LNCAP (cell line): ENCODE data around the gene ARID1A.

Source experiments
- TF ChIP-seq, protein P1 (sequence below): fragments of 450-650 bp; IDR thresholded peaks from 2 replicates; pipeline ENCODE4 v1.5.1; 2017; ENCODE audit warnings: mild to moderate bottlenecking

Gene ARID1A

DNA sequence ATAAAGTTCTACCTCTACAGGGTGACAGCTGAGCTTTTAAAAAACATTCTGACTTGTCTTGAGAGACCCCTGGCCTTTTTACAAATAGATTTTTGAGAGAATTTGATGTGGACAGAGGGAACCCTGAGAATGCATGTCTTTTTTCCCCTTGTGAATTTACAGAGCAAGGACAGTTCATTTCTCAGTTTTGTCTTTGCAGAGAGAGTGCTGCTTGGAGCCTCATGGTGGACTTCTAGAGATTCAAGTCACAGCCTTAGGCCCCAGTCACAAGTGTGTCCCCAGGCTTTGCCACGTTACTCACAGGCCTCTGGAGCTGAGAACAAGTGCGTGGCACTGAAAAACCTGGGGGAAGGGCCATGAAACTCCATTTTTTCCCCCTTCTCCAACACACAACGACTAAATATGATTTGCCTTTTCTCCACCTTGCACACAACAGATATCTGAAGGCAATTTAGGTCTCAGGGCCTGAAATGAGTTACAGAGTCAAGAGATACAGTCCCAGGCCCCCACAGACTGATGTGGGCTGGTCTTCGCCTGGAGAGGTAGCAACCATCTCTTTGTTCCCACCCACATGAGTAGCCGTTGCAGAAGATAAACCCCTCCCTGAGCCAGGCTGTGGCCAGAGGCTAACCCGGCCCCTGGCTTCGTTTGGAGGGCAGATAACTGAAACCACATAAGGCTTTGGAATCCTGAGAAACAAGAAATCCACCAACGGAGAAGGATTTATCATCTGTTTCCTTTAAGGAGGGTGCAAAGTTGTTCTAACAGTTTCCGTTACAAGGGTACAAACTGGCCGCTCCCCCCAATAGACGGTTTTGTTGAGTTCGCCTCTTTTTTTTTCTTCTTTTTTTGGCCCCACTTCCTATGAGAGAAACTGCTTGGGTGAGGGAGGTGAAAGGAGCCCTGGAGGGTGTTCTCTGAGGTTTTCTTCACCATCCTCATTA is 90.9 kb downstream of the ARID1A start:
- TF ChIP-seq, protein P1, sequence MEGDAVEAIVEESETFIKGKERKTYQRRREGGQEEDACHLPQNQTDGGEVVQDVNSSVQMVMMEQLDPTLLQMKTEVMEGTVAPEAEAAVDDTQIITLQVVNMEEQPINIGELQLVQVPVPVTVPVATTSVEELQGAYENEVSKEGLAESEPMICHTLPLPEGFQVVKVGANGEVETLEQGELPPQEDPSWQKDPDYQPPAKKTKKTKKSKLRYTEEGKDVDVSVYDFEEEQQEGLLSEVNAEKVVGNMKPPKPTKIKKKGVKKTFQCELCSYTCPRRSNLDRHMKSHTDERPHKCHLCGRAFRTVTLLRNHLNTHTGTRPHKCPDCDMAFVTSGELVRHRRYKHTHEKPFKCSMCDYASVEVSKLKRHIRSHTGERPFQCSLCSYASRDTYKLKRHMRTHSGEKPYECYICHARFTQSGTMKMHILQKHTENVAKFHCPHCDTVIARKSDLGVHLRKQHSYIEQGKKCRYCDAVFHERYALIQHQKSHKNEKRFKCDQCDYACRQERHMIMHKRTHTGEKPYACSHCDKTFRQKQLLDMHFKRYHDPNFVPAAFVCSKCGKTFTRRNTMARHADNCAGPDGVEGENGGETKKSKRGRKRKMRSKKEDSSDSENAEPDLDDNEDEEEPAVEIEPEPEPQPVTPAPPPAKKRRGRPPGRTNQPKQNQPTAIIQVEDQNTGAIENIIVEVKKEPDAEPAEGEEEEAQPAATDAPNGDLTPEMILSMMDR = no peak

DNA sequence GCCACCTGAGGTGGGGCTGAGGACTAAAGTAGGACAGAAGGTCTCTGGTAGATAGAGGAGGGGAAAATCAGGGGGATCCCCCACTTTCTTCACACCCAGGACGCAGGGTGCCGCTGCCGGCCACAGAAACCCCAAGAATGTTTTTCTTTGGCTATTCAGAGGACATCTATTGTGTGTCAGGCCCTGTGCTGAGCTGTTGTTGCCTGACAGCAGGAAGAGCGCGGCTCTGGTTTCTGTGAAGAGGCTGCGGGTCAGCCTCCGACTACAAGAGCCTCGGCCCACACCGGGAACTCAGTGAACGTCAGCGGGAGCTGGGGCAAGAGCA is 91.5 kb downstream of the ARID1A start:
- TF ChIP-seq, protein P1 = no peak

DNA sequence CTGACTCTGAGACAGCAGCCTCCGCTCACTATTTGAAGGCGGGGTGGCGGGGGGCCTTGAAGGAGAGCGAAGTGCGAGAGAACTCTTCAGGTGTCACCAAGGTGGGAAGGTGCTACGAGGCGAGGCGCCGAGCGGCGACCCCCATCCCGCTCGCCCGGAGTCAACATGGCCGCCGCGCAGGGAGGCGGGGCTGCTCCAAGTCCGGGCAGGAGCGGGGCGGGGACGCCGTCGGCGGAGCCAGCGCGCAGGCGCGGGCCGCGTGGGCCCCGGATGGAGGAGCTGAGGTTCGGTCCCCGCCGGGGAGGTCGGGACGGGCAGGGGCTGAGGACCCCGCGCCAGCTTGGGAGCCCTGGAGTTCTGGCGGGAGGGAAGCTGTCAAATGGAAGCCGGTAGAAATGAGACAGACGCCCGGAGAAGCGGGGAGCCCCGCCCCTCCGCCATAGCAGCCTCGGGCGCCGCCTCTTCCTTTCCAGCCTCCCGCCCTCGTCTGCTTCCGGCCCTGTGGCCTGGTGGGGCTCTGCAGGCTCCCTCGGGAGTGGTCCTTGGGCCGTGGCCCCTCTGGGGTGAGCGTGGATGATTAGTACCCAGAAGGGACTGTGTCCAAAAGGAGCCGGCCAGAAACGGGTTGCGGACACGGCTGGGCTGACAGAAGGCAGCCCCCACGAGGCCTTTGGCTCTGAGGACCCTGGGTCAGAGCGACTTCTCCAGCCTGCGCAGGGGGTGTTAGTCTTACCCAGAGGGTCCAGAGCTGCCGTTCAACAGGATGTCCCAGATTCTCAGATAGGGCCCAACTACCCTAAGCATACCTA is 92.1 kb downstream of the ARID1A start, which contains the start of gene PIGV:
Gene PIGV (plus strand): TSS at position 245 of the 809 bp plus-strand sequence. CDS start 2,866 bp downstream, outside the sequence.
- TF ChIP-seq, protein P1 = no peak

DNA sequence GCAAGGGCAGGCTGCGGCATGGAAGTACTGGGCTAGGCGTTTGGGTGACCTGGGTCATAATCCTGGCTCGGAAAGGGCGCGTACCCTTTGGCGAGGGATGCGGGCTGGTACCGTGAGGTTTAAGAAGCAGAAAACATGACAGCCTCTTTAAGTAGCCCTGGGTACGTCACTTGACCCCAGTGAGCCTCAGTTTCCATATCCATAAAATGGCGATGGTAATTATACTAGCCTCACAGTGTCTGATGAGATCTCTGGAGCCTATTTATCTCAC is 92.6 kb downstream of the ARID1A start:
- TF ChIP-seq, protein P1 = no peak

DNA sequence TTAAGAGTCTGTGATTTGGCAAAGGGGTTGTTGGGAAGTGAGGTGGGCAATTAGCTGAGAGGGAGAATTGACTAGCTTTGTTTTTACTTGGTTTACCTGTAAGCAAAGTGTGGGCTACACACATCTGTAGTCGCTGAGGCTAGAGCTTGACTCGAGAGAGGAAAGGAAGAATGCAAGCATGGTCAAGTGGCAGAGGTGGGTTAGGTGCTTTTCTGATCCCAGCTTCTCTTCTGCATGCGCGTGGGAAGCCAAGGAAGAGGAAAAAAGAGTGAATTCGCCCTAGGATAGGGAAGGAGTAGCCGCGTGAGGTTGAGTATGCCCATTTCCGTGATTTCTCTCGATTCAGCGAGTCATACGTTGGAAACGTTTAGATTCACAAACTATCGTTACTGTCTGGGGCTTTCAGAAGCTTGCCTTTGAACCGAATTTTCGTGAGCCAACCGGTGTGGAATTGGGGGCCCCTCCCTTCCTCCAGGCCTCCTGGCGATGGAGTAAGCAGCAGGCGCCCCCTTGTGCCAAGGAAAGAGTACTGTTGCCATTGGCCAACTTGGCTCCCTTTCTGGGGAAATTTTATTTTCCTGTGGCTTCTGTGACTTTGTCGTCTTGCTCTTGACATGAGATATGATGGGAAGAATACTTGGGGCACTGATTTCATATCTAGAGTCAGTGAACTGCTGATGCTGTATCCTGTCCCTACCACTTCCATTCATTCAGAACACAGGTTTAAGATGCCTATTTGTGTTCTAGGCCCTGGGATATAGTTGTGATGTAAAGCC is 93.2 kb downstream of the ARID1A start:
- TF ChIP-seq, protein P1 = peak; percentile 90

DNA sequence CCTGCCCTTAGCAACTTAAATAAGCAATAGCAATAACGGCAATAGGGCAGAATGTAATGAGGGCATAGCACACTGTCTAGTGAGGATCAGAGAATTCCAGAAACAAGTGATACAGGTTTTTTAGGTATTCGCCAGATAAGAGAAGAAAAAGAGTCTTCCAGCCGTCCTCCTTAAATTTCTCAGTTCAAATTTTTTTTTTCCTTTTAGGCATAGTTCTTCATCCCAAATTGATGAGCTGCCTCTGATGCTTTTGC is 93.7 kb downstream of the ARID1A start:
- TF ChIP-seq, protein P1 = no peak

DNA sequence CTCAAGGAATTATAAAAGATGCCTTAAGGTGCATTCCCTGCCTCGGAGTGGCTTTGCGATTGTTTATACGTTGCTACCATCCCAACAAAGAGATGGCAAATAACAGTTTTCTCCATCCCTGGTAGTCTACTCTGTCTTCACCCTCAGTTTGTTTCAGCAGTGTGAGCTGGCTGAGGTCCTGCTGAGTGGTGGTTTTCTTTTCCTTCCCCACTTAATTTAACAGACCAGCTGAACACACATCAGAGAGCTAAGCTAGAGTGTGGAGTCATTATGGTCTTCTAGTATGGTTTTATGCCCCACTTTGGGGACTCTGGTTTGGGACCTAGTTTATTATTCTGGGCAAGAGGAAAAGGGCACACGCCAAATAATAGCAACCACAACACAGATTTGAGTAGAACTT is 94.1 kb downstream of the ARID1A start:
- TF ChIP-seq, protein P1 = no peak
